NCI-H2029 (cell line): Measurements from ENCODE around the gene FAM161A.
A peak's percentile ranks its signal among the peaks of the same experiment; 100 is the strongest.
"Not testable (repeated sequence)": the region's sequence is repeated elsewhere in the genome, so short reads cannot be mapped to it uniquely, and the experiment has no call there.

ENCODE experiments used
- DNase-seq: peaks from one replicate; lab custom pipeline; 2025; lab: John Stamatoyannopoulos, UW

FAM161A gene

DNA sequence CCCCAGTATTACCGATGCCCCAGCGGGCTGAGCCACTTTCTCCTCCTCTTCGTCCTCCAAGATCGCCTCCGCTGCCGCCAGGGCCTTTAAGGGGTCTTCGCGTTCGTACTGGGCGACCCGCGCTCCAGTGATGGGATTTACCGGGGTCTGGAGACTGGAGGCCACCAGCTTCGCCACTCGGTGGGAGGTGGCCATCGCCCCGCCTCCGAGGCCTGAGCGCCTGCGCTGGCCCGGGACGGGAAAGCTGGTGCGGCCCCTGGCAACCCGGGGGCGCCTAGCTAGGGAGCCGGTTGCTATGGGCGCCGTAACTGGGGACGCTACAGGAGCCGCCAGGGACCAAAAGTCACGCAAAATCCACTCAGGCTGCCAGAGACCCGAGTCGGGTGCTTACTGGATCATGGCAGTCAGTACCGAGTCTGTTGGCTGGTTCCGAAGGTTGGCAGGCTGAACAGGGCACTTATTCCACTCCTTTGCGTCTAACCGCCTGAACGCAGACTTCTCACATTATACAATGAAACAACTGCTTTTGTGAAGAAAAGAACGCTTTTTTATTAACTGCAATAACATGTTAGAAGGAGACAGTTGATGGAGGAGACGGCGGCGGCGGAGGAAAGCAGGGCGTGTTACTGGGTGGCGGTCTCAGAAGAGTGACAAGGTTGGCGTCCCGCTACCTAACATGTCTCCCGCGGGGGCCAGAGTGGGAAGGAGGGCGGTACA, at the start of gene FAM161A:
FAM161A (minus strand) TSS at position 214 of the 717 bp plus-strand sequence; CDS start at position 195, 19 bp downstream.
- DNase-seq = peak; percentile 41

DNA sequence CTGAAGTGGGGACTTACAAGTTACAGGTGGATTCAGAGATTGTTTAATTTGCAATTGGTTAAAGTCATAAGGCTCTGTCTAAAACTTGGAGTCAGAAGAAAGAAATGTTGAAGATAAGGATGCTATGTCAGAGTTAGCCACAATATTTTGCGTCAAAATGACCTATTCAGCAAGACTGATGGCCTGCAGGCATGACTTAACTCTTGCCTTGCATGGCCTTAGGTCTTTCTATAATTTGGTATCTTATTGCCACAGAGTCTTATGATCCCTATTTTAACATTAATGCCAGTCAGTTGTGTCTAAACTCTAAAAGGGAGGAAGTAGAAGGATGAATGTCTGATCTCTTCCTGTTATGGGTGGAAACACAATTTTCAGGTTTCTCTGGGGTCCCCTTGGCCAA, 46.4 kb upstream of the FAM161A start:
- no peak for DNase-seq

GRCh38 chr2:61898810-61899209, 45.0 kb upstream of the FAM161A start:
- no peak for DNase-seq

DNA sequence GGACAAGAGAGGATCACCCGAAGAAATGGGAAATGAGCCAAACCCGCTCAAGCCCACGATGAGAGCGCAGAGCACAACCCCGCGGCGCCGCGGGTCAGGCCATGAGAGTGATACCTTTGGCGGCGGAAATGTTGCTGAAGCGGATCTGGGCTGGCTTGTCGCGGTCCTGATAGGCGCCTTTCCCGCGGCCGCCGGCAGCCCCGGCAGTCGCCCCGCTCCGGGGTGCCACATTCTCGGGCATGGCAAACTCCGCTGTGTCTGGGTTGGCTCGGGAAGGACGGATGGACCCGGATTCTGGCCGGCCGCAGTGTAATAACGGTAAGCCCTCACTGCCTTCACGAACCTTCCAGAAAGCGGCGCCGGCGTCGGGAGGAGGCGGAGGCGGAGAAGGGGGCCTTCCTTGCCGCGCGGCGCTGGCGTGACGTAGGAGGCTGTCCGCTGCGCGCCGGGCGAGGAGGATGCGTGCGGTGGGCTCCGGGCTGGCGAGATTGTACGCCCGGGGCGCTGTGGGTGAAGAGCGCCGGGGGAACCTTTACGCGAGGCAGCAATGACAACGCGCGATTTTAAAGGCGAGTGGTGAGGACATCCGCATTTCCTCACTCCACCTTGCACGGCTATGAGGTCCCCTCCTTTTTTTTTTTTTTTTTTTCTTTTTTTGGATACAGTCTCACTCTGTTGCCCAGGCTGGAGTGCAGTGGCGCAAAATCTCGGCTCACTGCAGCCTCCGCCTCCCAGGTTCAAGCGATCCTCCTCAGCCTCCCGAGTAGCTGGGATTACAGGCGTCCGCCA, 34.6 kb upstream of the FAM161A start, which contains the start of gene CCT4:
CCT4 (minus strand) TSS at position 390 of the 789 bp plus-strand sequence; CDS start at position 241, 149 bp downstream.
- peak; percentile 74 for DNase-seq

- DNase-seq = no peak
Measured at GRCh38 chr2:61887717-61888266, 33.9 kb upstream of the FAM161A start.

DNA sequence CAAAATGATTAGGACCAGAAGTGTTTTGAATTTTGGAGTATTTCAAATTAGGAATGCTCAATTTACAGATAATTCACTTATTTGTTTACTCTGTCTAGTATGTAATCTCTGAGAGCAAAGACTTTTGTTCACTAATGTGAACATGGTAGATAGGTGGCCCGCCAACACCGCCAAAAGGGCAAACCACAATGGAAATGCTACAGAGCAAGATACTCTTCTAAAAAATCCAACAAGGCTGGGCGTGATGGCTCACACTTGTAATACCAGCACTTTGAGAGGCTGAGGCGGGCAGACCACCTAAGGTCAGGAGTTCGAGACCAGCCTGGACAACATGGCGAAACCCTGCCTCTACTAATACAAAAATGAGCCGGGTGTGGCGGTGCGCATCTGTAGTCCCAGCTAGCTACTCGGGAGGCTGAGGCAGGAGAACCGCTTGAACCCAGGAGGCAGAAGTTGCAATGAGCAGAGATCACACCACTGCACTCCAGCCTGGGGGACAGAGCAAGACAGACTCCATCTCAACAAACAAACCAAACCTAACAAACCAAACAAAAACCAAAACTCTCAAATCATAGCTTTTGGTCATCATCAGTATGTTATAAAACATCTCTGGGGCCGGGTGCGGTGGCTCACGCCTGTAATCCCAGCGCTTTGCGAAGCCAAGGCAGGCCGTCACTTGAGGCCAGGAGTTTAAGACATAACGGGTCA, 32.2 kb upstream of the FAM161A start:
- no peak for DNase-seq

- no peak for DNase-seq
Measured at GRCh38 chr2:61882850-61883249, 29.0 kb upstream of the FAM161A start.

- DNase-seq = not testable (repeated sequence)
Measured at GRCh38 chr2:61879351-61879750, 25.5 kb upstream of the FAM161A start.

DNA sequence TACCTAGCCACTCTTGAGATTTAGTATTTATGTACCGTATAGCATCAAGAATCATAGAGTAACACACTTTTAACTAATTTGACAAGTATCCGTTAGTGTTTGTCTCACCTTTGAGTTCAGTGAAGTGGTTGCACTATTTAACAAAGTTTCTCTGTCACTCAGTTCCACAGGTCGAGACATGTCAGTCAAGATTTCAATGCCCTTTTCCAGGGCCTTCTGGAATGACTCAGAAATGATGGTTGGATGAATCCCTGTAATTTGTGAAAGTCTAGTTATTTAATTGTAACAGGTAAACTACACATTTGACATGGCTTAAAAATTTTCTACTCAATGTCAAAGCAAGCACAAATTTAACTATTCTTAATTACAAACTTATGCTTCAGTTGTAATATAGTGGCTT, 24.9 kb upstream of the FAM161A start:
- DNase-seq = no peak

- no peak for DNase-seq
Measured at GRCh38 chr2:61877571-61878245, 23.8 kb upstream of the FAM161A start.

- no peak for DNase-seq
Measured at GRCh38 chr2:61876400-61876799, 22.5 kb upstream of the FAM161A start.

- not testable (repeated sequence) for DNase-seq
Measured at GRCh38 chr2:61866482-61867089, 12.7 kb upstream of the FAM161A start.

- no peak for DNase-seq
Measured at GRCh38 chr2:61862085-61862484, 8.2 kb upstream of the FAM161A start.

GRCh38 chr2:61857224-61857623, 3.4 kb upstream of the FAM161A start:
- no peak for DNase-seq

DNA sequence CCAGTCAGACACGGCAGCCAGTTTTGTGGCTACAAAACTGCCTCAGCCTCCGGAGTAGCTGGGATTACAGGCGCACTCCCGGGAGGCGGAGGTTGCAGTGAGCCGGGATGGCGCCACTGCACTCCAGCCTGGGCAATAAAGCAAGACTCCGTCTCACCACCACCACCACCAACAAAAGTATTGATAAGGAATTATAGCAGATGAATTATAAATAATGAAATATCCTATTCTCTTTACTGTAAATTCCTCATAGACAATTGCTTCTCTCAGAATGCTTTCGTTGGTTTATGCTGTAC, 1.4 kb upstream of the FAM161A start:
- no peak for DNase-seq

GRCh38 chr2:61854564-61855317, 881 bp upstream of the FAM161A start:
- DNase-seq = peak; percentile 88

DNA sequence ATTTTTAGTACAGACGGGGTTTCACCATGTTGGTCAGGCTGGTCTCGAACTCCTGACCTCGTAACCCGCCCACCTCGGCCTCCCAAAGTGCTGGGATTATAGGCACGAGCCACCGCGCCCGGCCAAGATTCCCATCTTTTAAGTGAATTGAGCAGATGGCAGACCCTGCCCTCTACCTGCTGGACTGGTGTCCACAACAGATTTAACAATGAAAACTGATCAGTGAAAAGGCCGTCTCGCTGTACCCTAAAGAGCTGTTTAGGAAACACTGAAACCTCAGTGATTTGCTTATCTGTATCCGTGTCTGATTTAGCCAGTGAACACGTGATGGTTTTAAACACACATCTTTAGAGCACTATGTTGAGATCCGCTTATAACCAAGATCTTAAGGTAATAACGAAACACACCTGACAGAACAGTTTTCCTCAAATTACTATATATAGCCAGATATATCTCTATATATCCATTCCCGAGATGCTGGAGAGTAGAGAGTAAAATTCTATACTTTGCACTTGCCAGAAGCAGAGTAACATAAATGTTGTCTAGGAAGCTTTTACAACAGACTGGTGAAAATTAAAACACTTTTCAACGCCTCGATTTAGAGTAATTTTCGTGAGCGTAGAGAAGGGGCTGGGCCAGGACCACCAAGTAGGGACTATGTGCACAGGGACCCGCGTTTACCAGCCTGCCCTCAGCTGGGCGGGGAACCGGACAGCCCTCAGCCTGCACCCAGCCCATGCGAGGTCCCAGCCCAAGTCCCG, 594 bp downstream of the FAM161A start:
- DNase-seq = peak; percentile 11

DNA sequence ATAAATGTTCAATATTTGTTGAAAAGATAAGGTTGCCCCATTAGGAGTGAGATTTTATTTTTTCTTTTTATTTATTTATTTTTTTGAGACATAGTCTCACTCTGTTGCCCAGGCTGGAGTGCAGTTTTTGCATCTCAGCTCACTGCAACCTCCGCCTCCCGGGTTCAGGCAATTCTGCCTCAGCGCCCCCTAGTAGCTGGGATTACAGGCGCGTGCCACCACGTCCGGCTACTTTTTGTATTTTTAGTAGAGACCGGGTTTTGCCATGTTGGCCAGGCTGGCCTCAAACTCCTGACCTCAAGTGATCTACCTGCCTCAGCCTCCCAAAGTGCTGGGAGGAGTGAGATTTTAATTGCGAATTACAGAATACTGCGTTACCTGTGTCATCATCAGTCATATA, 2.6 kb downstream of the FAM161A start:
- DNase-seq = not testable (repeated sequence)

DNA sequence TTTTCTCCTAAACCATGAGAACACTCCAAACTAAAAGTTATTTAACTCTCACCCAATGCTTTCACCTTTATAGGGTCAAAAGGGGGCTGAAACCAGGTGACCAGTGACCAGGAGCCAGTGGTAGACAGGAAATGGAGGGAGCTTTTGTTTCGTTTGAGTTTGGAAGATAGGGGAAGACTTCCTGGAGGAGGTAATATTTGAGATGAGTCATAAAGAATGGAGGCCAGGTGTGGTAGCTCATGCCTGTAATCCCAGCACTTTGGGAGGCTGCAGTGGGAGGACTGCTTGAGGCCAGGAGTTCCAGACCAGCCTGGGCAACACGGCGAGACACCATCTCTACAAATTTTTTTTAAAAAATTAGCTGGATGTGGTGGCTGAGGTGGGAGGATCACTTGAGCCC, 8.5 kb downstream of the FAM161A start:
- DNase-seq = no peak

GRCh38 chr2:61841286-61841685, 12.6 kb downstream of the FAM161A start:
- no peak for DNase-seq
